Stomach (tissue), 4 donors: ENCODE results near the gene UNC5B.

ENCODE experiments used
- POLR2A ChIP-seq, 4 donors: fragments of 450-650 bp; IDR thresholded peaks; one replicate each; pipeline ENCODE4 v1.6.1; 2016; ENCODE audit warnings: antibody characterized with exemption in 4 of 4, control low read depth in 2 of 4, mild to moderate bottlenecking in 1 of 4, moderate library complexity in 1 of 4
- TF ChIP-seq, protein P1 (sequence below), 7 experiments: fragments of 450-650 bp in 4 of 7; fragments of 200-600 bp in 3 of 7; sonication (generic) in 3 of 7; IDR thresholded peaks; one replicate each; pipeline ENCODE4 v1.5.1; 2016 to 2019; ENCODE audit warnings: antibody characterized with exemption in 7 of 7, control low read depth in 2 of 7, mild to moderate bottlenecking in 1 of 7

DNA sequence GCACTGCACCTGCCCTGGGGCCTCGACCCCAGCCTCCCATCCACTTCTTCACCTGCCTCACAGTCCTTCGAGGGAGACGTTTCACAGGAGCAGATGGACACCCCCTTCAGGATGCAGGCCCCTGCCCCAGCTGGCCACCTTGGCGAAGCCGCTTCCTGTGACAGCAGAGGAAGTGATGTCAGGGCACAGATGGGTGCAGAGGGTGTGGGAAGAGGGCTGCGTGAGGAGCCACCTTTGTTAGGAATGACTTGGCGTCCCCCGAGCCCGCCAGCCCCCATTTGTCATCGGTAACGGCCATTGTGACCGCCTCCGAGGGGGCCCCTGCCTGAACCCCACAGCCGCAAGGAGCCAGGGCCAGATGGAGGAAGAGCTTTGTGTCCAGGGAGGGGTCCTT, 59.3 kb downstream of the UNC5B start:
- TF ChIP-seq, protein P1, sequence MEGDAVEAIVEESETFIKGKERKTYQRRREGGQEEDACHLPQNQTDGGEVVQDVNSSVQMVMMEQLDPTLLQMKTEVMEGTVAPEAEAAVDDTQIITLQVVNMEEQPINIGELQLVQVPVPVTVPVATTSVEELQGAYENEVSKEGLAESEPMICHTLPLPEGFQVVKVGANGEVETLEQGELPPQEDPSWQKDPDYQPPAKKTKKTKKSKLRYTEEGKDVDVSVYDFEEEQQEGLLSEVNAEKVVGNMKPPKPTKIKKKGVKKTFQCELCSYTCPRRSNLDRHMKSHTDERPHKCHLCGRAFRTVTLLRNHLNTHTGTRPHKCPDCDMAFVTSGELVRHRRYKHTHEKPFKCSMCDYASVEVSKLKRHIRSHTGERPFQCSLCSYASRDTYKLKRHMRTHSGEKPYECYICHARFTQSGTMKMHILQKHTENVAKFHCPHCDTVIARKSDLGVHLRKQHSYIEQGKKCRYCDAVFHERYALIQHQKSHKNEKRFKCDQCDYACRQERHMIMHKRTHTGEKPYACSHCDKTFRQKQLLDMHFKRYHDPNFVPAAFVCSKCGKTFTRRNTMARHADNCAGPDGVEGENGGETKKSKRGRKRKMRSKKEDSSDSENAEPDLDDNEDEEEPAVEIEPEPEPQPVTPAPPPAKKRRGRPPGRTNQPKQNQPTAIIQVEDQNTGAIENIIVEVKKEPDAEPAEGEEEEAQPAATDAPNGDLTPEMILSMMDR (IDR thresholded peaks at IDR 0.05): no peak
- no peak for TF ChIP-seq POLR2A (IDR thresholded peaks at IDR 0.05)
